ENCODE measurements around the gene MGST3.
"Not testable (repeated sequence)": the region's sequence is repeated elsewhere in the genome, so short reads cannot be mapped to it uniquely, and the experiment has no call there.

The MGST3 gene

GRCh38 chr1:165629151-165629550 is 1.9 kb upstream of the MGST3 start:
- no peak for DNase-seq (ENCODE audit: low spot score)

GRCh38 chr1:165629848-165630628 is 996 bp upstream of the MGST3 start:
- DNase-seq (ENCODE audit: low spot score): no peak

GRCh38 chr1:165631342-165632151 is 513 bp downstream of the MGST3 start:
- DNase-seq (ENCODE audit: low spot score): peak; percentile 76

- DNase-seq (ENCODE audit: low spot score): no peak
Observed at GRCh38 chr1:165632152-165632469, 1.1 kb downstream of the MGST3 start.

- no peak for DNase-seq (ENCODE audit: low spot score)
Observed at GRCh38 chr1:165632491-165632890, 1.5 kb downstream of the MGST3 start.

GRCh38 chr1:165633614-165634013 is 2.6 kb downstream of the MGST3 start:
- no peak for DNase-seq (ENCODE audit: low spot score)

- no peak for DNase-seq (ENCODE audit: low spot score)
Observed at GRCh38 chr1:165634154-165634921, 3.3 kb downstream of the MGST3 start.

- no peak for DNase-seq (ENCODE audit: low spot score)
Observed at GRCh38 chr1:165635329-165635728, 4.3 kb downstream of the MGST3 start.

GRCh38 chr1:165635823-165636222 is 4.8 kb downstream of the MGST3 start:
- DNase-seq (ENCODE audit: low spot score): no peak

- DNase-seq (ENCODE audit: low spot score): no peak
Observed at GRCh38 chr1:165637427-165637826, 6.4 kb downstream of the MGST3 start.

GRCh38 chr1:165638211-165638610 is 7.2 kb downstream of the MGST3 start:
- not testable (repeated sequence) for DNase-seq (ENCODE audit: low spot score)

GRCh38 chr1:165639821-165640623 is 9.0 kb downstream of the MGST3 start:
- DNase-seq (ENCODE audit: low spot score): no peak

- DNase-seq (ENCODE audit: low spot score): no peak
Observed at GRCh38 chr1:165641231-165641987, 10.4 kb downstream of the MGST3 start.

GRCh38 chr1:165644064-165644735 is 13.2 kb downstream of the MGST3 start:
- no peak for DNase-seq (ENCODE audit: low spot score)

GRCh38 chr1:165645654-165646366 is 14.8 kb downstream of the MGST3 start:
- DNase-seq (ENCODE audit: low spot score): peak; percentile 85

GRCh38 chr1:165647517-165647916 is 16.5 kb downstream of the MGST3 start:
- DNase-seq (ENCODE audit: low spot score): no peak

GRCh38 chr1:165647970-165648369 is 16.9 kb downstream of the MGST3 start:
- no peak for DNase-seq (ENCODE audit: low spot score)

- DNase-seq (ENCODE audit: low spot score): no peak
Observed at GRCh38 chr1:165648919-165649572, 18.0 kb downstream of the MGST3 start.

- no peak for DNase-seq (ENCODE audit: low spot score)
Observed at GRCh38 chr1:165650981-165651625, 20.1 kb downstream of the MGST3 start.
